PFSK-1 (cell line): ENCODE data around the gene CNTN4.

Source experiments
- FOXP2 ChIP-seq: optimal IDR thresholded peaks from 2 replicates; pipeline ENCODE3; 2011; ENCODE audit warnings: borderline replicate concordance, control low read depth, inconsistent platforms; ENCODE audit not compliant: insufficient read depth; ENCODE audit errors: extremely low read length, extremely low read depth
- POLR2AphosphoS5 ChIP-seq: IDR thresholded peaks from 2 replicates; pipeline ENCODE4 v1.6.1; 2012; ENCODE audit warnings: low read depth, mild to moderate bottlenecking, control low read depth, low read length, moderate library complexity
- SIN3A ChIP-seq: IDR thresholded peaks from 2 replicates; pipeline ENCODE4 v1.6.1; 2012; ENCODE audit warnings: mild to moderate bottlenecking, low read length, moderate library complexity, borderline replicate concordance; ENCODE audit not compliant: insufficient read depth
- TAF1 ChIP-seq: IDR thresholded peaks from 2 replicates; pipeline ENCODE4 v1.6.1; 2012; ENCODE audit warnings: low read length, control low read depth, borderline replicate concordance; ENCODE audit not compliant: insufficient read depth
- TF ChIP-seq, protein P1 (sequence below), 2 experiments: IDR thresholded peaks; 2 replicates each; pipeline versions ENCODE4 v1.6.1 to v1.8.0; 2011 to 2012; ENCODE audit warnings: low read depth in 2 of 2, low read length in 2 of 2, control low read depth in 1 of 2, inconsistent platforms in 1 of 2, mild to moderate bottlenecking in 1 of 2, moderate library complexity in 1 of 2; ENCODE audit not compliant: insufficient read depth in 1 of 2

Gene CNTN4

DNA sequence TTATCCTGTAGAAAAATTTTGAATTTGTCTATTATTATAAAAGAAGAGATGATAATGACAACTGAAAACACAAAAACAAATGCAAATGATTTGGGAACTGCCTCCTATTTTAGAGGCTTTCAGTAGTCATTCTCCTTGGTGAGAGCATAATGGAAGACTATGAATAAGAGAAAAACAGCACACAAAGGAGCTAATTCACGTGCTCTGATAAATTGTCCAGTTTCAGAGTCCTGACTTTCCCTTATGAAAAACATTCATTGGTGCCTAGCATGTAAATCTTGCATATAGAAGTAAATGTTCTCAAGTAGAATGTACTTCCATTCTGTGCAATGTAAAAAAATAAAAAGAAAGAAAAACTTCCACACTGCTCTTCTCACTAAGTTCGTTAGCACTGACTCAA lies 805.4 kb downstream of the CNTN4 start:
- no peak for TF ChIP-seq POLR2AphosphoS5
- no peak for TF ChIP-seq FOXP2
- no peak for TF ChIP-seq SIN3A
- TF ChIP-seq, protein P1, sequence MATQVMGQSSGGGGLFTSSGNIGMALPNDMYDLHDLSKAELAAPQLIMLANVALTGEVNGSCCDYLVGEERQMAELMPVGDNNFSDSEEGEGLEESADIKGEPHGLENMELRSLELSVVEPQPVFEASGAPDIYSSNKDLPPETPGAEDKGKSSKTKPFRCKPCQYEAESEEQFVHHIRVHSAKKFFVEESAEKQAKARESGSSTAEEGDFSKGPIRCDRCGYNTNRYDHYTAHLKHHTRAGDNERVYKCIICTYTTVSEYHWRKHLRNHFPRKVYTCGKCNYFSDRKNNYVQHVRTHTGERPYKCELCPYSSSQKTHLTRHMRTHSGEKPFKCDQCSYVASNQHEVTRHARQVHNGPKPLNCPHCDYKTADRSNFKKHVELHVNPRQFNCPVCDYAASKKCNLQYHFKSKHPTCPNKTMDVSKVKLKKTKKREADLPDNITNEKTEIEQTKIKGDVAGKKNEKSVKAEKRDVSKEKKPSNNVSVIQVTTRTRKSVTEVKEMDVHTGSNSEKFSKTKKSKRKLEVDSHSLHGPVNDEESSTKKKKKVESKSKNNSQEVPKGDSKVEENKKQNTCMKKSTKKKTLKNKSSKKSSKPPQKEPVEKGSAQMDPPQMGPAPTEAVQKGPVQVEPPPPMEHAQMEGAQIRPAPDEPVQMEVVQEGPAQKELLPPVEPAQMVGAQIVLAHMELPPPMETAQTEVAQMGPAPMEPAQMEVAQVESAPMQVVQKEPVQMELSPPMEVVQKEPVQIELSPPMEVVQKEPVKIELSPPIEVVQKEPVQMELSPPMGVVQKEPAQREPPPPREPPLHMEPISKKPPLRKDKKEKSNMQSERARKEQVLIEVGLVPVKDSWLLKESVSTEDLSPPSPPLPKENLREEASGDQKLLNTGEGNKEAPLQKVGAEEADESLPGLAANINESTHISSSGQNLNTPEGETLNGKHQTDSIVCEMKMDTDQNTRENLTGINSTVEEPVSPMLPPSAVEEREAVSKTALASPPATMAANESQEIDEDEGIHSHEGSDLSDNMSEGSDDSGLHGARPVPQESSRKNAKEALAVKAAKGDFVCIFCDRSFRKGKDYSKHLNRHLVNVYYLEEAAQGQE (IDR thresholded peaks at IDR 0.05; ENCODE audit: insufficient read depth in 1 of 2, low read depth in 2 of 2, low read length in 2 of 2) = no peak
- TF ChIP-seq TAF1 = no peak

DNA sequence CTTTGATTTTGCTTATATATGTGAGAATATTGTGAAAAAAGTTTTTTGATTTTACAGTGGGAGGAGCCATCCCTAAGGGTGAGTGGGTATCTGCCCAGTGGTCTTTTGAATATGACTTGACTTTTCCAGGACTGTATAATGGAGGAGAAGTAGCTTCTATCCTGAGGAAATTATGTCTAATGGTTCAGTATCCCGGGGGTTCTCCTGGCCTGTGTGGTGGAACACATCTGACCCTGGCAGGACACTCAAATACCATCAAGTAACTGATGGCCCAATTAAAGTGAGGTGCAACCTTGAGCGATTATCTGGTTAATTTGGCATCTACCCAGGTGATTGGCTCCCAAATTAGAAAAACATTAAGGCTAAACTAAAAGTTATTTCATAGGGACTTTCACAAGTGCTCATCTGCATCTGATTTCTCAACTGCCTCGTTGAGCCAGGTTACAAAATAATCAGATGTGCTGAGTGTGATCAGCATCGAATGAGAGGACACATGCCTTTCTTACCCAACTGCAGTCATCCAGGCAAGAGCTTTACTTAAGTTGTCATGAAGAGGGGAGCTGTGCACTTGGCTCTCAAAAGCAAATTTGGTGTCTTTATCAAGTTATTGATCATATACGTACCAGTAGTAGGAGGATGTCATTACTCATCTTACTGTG lies 810.2 kb downstream of the CNTN4 start:
- TF ChIP-seq, protein P1 (IDR thresholded peaks at IDR 0.05; ENCODE audit: insufficient read depth in 1 of 2, low read depth in 2 of 2, low read length in 2 of 2) = no peak
- TF ChIP-seq SIN3A (no peak), TAF1 (no peak), FOXP2 (no peak)

DNA sequence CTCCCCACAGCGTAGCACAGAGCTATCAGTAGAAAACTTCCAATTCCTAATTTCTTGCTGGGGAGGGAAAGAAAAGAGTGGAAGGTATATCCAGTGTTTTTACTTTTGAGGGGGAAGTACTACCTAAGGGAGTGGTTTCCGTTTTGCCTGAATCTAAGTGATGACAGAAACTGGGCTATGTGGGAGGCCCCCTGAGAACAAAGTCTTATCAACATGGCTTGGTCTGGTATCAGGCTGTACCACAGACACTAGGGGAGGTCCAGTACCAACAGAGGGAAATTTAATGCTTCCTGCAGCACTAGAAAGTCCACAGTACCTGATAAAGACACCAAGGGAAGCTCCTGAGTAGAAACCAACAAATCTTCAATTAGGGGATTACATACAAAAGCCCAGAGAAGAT lies 812.3 kb downstream of the CNTN4 start:
- TF ChIP-seq SIN3A (no peak), FOXP2 (no peak), TAF1 (no peak), POLR2AphosphoS5 (no peak)
- TF ChIP-seq, protein P1 (IDR thresholded peaks at IDR 0.05; ENCODE audit: insufficient read depth in 1 of 2, low read depth in 2 of 2, low read length in 2 of 2) = no peak

DNA sequence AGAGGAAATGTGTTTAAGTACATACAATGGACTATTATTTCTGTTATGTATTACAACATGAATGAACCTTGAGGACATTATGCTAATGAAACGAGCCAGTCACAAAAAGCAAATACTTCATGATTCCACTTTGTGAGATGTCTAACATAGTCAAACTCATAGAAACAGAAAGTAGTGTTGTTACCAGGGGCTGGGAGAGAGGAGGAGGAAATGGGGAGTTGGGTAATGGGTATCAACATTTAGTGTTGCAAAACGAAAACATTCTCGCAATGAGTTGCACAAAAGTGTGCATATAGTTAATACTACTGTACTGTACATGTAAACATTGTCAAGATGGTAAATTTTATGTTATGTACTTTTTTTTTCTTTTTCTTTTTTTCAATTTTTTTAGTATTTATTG lies 817.2 kb downstream of the CNTN4 start:
- TF ChIP-seq, protein P1 (IDR thresholded peaks at IDR 0.05; ENCODE audit: insufficient read depth in 1 of 2, low read depth in 2 of 2, low read length in 2 of 2) = no peak
- no peak for TF ChIP-seq SIN3A
- TF ChIP-seq TAF1 = no peak
- no peak for TF ChIP-seq POLR2AphosphoS5
- TF ChIP-seq FOXP2 = no peak

DNA sequence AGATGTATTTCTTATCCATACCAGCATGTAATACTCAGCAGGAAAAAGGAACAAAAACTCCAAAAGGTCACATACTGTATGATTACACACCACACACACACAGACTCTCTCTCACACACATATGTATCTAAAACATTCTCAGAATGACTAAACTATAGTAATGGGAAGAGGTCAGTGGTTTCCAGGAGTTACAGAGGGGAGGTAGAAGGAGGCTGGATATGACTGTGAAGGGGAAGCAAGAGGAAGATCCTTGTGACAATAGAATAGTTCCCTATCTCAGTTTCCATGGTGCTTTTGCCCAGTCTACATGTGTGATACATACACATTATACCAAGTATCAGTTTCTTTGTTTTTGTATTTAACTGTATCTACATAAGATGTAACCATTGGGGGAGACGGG lies 821.4 kb downstream of the CNTN4 start:
- TF ChIP-seq POLR2AphosphoS5 = no peak
- TF ChIP-seq SIN3A = no peak
- no peak for TF ChIP-seq TAF1
- no peak for TF ChIP-seq FOXP2
- TF ChIP-seq, protein P1 (IDR thresholded peaks at IDR 0.05; ENCODE audit: insufficient read depth in 1 of 2, low read depth in 2 of 2, low read length in 2 of 2) = no peak
